Measurements from ENCODE around the gene ACSL1. TPM values are rescaled to one million over a fixed set of nuclear protein-coding genes. Genes with fewer than 3 reads are reported as not detected.

The ACSL1 gene
- polyA plus RNA-seq (ENCODE audit: insufficient read length in 4 of 4) = 10 to 100 TPM; 48.6 to 75.1 (median 61.5) TPM

- DNase-seq (ENCODE audit: low read depth in 4 of 4, low spot score in 3 of 4) = peak in 1 of 4 donors; percentile 41
Observed at GRCh38 chr4:184825896-184826690, at the start of gene ACSL1. Gene ACSL1 (minus strand): TSS chr4:184825968. CDS start chr4:184803514, 22,454 bp downstream.

- DNase-seq (ENCODE audit: low read depth in 4 of 4, low spot score in 3 of 4) = no peak
Observed at GRCh38 chr4:184873054-184873453, 47.3 kb upstream of the ACSL1 start.

GRCh38 chr4:184870718-184871117 lies 45.0 kb upstream of the ACSL1 start:
- DNase-seq (ENCODE audit: low read depth in 4 of 4, low spot score in 3 of 4) = no peak

DNA sequence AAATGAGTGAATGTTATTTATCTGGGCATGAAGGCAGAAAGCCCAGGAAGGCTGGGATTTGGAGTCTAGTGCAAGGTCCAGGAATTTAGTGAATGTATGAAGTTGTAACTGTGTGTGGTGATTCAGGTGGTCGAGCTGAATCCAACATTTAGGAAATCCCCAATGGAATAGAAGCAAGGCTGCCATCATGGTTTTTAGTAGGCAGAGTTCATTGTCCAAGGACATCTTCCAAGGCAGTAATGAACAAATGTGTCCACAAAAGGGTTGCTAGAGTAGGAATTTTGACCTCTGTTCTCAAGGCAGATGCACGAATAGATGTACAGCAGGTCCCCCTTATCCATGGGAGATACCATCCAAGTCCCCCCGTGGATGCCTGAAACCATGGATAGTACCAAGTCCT lies 42.9 kb upstream of the ACSL1 start:
- DNase-seq (ENCODE audit: low read depth in 4 of 4, low spot score in 3 of 4) = no peak

DNA sequence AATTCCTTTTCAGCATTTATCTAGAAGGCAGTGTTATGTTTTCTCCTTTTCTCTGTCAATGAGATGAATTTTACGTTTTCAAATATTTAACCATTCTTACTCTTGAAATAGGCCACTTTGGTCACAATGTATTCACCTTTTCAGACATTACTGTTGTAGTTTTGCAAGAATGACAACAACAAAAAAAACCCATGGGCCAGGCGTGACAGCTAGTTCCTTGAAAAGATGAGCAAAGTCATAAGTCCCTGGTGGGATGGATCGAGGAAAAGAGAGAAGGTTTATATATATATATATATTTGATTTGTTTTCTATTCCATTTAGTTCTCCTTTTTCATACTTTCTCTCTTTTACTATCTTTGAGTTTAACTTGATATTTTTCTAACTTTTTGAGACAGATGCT lies 38.1 kb upstream of the ACSL1 start:
- no peak for DNase-seq (ENCODE audit: low read depth in 4 of 4, low spot score in 3 of 4)

- DNase-seq (ENCODE audit: low read depth in 4 of 4, low spot score in 3 of 4) = no peak
Observed at GRCh38 chr4:184861047-184861446, 35.3 kb upstream of the ACSL1 start.

GRCh38 chr4:184860018-184860779 lies 34.4 kb upstream of the ACSL1 start:
- DNase-seq (ENCODE audit: low read depth in 4 of 4, low spot score in 3 of 4) = no peak

GRCh38 chr4:184857441-184858121 lies 31.8 kb upstream of the ACSL1 start:
- no peak for DNase-seq (ENCODE audit: low read depth in 4 of 4, low spot score in 3 of 4)

- DNase-seq (ENCODE audit: low read depth in 4 of 4, low spot score in 3 of 4) = no peak
Observed at GRCh38 chr4:184856277-184856609, 30.5 kb upstream of the ACSL1 start.

DNA sequence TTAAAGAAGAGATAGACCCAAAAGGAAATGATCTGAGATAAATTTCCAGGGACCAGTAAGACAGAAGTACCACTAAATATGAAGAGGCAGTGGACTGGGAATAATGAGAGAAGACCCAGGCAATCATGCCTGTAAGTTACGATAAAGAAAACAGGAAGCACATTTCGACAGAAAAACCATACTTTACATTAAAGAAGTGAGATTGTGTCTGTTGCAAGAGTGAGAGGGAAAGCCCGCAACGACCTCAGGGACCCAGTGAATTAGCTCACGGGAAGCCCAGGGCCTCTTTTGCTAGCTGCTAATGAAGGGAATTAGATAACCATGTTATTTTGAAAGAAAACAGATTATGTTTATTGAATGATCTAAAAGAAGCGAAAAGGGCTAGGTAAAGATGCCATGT lies 28.9 kb upstream of the ACSL1 start:
- DNase-seq (ENCODE audit: low read depth in 4 of 4, low spot score in 3 of 4) = no peak

DNA sequence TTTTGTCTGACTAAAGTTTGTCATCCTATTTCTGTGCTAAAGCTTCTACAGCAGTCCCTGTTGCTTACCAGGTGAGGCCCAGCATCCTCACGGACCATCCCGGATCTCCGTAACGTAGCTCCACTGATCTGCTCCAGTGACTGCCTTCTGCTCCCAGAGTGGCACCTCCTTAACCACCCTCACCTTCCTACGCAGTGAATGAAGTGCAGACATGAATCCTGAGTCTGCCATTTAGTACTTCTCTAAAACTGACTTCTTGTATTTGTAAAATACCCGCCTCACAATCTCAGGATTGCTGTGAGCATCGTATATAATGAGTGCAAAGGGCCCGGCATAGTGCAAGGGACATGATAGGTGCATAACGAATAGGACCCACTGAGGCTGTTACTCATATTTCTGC lies 27.7 kb upstream of the ACSL1 start:
- DNase-seq (ENCODE audit: low read depth in 4 of 4, low spot score in 3 of 4) = no peak

GRCh38 chr4:184851886-184852285 lies 26.1 kb upstream of the ACSL1 start:
- DNase-seq (ENCODE audit: low read depth in 4 of 4, low spot score in 3 of 4) = no peak

DNA sequence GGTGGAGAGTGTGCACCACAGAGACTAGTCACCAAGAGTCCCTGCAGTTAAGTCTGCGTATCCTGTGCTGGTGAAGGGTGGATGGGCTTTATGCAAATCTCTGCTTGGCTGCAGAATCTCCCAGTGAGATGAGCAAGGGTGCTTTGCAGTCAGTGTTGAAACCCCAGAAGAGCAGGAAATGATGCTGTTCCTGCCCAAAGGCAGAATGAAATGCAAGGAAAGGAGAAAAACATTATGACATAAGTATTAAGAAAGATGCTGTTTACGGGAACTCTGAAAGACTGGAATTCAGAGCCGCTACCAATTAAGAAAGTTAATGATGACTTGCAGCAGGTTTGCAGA lies 25.4 kb upstream of the ACSL1 start:
- DNase-seq (ENCODE audit: low read depth in 4 of 4, low spot score in 3 of 4) = no peak

GRCh38 chr4:184850431-184851199 lies 24.8 kb upstream of the ACSL1 start:
- no peak for DNase-seq (ENCODE audit: low read depth in 4 of 4, low spot score in 3 of 4)

GRCh38 chr4:184850018-184850417 lies 24.2 kb upstream of the ACSL1 start:
- DNase-seq (ENCODE audit: low read depth in 4 of 4, low spot score in 3 of 4) = no peak

- DNase-seq (ENCODE audit: low read depth in 4 of 4, low spot score in 3 of 4) = no peak
Observed at GRCh38 chr4:184849185-184849584, 23.4 kb upstream of the ACSL1 start.

GRCh38 chr4:184848510-184848909 lies 22.7 kb upstream of the ACSL1 start:
- no peak for DNase-seq (ENCODE audit: low read depth in 4 of 4, low spot score in 3 of 4)

GRCh38 chr4:184846531-184846930 lies 20.8 kb upstream of the ACSL1 start:
- no peak for DNase-seq (ENCODE audit: low read depth in 4 of 4, low spot score in 3 of 4)

DNA sequence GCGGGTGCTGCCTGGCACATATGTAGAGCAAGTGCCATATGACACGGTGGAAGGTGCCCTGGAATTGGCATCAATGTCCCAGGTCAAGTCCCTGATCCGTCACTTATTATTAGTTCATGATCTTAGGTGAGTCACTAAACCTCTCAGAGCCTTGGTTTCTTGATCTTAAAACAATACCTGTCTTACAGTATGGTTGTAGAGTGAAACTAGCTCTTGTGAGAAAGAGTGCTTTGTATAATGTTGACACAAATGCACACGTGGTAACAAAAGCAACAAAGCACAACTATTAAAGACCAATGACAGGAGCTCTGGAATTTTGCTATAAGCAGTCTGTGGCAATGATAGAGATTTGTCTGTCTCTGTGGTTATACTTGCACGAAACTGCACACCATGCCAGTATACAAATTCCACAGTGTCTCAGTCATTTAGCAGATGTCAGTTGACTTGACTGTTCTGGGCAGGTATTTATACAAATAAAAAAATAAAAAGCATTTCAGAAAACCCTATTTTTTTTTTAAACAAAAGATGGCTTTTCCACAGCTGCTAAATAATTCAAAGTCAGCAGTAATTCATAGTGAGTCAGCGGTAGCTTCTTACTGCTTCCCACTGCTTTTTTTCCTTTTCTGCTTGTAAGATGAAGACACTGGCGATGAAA lies 19.7 kb upstream of the ACSL1 start:
- DNase-seq (ENCODE audit: low read depth in 4 of 4, low spot score in 3 of 4) = no peak

- no peak for DNase-seq (ENCODE audit: low read depth in 4 of 4, low spot score in 3 of 4)
Observed at GRCh38 chr4:184844742-184845141, 19.0 kb upstream of the ACSL1 start.

Measured in right renal pelvis (tissue), 4 donors.